H9 (cell line): Measurements from ENCODE around the gene CRISPLD2. TPM values are rescaled to one million over a fixed set of nuclear protein-coding genes. Genes with fewer than 3 reads are reported as not detected.

Experiments
- DNase-seq: peaks from one replicate; pipeline ENCODE4 v3.0.0-alpha.2; 2017
- H2AFZ ChIP-seq: one replicate; pipeline ENCODE4 v1.6.1; 2013; ENCODE audit warnings: mild to moderate bottlenecking, low read length, control low read depth, moderate library complexity
- H2AK5ac ChIP-seq: 2 replicates; pipeline ENCODE4 v1.6.1; 2013; ENCODE audit warnings: low read length, control low read depth, mixed read lengths; ENCODE audit not compliant: insufficient read length
- H2BK120ac ChIP-seq: one replicate; pipeline ENCODE4 v1.6.1; 2013; ENCODE audit warnings: low read depth, mild to moderate bottlenecking, low read length, control low read depth, inconsistent platforms; ENCODE audit not compliant: poor library complexity, severe bottlenecking
- H2BK12ac ChIP-seq: 2 replicates; pipeline ENCODE4 v1.6.1; 2013; ENCODE audit warnings: low read length, control low read depth, mixed read lengths, low read depth; ENCODE audit not compliant: insufficient read length
- H2BK15ac ChIP-seq: 2 replicates; pipeline ENCODE4 v1.6.1; 2013; ENCODE audit warnings: low read depth, low read length, control low read depth
- H2BK20ac ChIP-seq: one replicate; pipeline ENCODE4 v1.6.1; 2013; ENCODE audit warnings: low read depth, mild to moderate bottlenecking, low read length, control low read depth, inconsistent platforms; ENCODE audit not compliant: poor library complexity, severe bottlenecking
- H2BK5ac ChIP-seq: 2 replicates; pipeline ENCODE4 v1.6.1; 2013; ENCODE audit warnings: low read length, control low read depth, mixed read lengths; ENCODE audit not compliant: insufficient read length
- H3K14ac ChIP-seq: 2 replicates; pipeline ENCODE4 v1.6.1; 2013; ENCODE audit warnings: low read length, control low read depth; ENCODE audit not compliant: insufficient read depth
- H3K18ac ChIP-seq: 2 replicates; pipeline ENCODE4 v1.6.1; 2013; ENCODE audit warnings: low read depth, mild to moderate bottlenecking, mixed read lengths, low read length, control low read depth; ENCODE audit not compliant: insufficient read length
- H3K23ac ChIP-seq: 2 replicates; pipeline ENCODE4 v1.6.1; 2013; ENCODE audit warnings: low read length, control low read depth, mixed read lengths, low read depth; ENCODE audit not compliant: insufficient read length
- H3K23me2 ChIP-seq: 2 replicates; pipeline ENCODE4 v1.6.1; 2013; ENCODE audit warnings: low read depth, mild to moderate bottlenecking, mixed read lengths, low read length, control low read depth; ENCODE audit not compliant: insufficient read length, poor library complexity, severe bottlenecking
- H3K27ac ChIP-seq: 2 replicates; pipeline ENCODE4 v1.5.1; 2013; ENCODE audit warnings: low read length, control low read depth, mixed read lengths, low read depth; ENCODE audit not compliant: insufficient read length
- H3K27me3 ChIP-seq: 2 replicates; pipeline ENCODE4 v1.6.1; 2013; ENCODE audit warnings: low read length, control low read depth, inconsistent platforms; ENCODE audit not compliant: insufficient read depth
- H3K4ac ChIP-seq: 2 replicates; pipeline ENCODE4 v1.6.1; 2013; ENCODE audit warnings: low read depth, mild to moderate bottlenecking, control low read depth, inconsistent platforms, low read length, moderate library complexity
- H3K4me1 ChIP-seq: 2 replicates; pipeline ENCODE4 v1.6.1; 2013; ENCODE audit warnings: low read length, control low read depth, inconsistent platforms; ENCODE audit not compliant: insufficient read depth
- H3K4me2 ChIP-seq: 2 replicates; pipeline ENCODE4 v1.6.1; 2013; ENCODE audit warnings: low read length, control low read depth, mixed read lengths; ENCODE audit not compliant: insufficient read length, insufficient read depth
- H3K56ac ChIP-seq: 2 replicates; pipeline ENCODE4 v1.6.1; 2013; ENCODE audit warnings: low read depth, mild to moderate bottlenecking, mixed read lengths, low read length, control low read depth; ENCODE audit not compliant: insufficient read length
- H3K79me1 ChIP-seq: 2 replicates; pipeline ENCODE4 v1.6.1; 2013; ENCODE audit warnings: low read depth, mild to moderate bottlenecking, moderate library complexity, low read length, control low read depth, inconsistent platforms; ENCODE audit not compliant: insufficient read depth, poor library complexity, severe bottlenecking
- H3K79me2 ChIP-seq: 2 replicates; pipeline ENCODE4 v1.6.1; 2013; ENCODE audit warnings: low read length, control low read depth, inconsistent platforms; ENCODE audit not compliant: insufficient read depth
- H3K9ac ChIP-seq: 2 replicates; pipeline ENCODE4 v1.6.1; 2013; ENCODE audit warnings: low read length, control low read depth, mixed read lengths; ENCODE audit not compliant: insufficient read length; ENCODE audit errors: extremely low read depth
- H3K9me3 ChIP-seq: one replicate; pipeline ENCODE4 v1.6.1; 2013; ENCODE audit warnings: low read depth, low read length, inconsistent platforms; ENCODE audit not compliant: control insufficient read depth
- H3T11ph ChIP-seq: one replicate; pipeline ENCODE4 v1.6.1; 2013; ENCODE audit warnings: mild to moderate bottlenecking, low read length, control low read depth, inconsistent platforms
- H4K20me1 ChIP-seq: one replicate; pipeline ENCODE4 v1.6.1; 2013; ENCODE audit not compliant: control insufficient read depth, insufficient read length, insufficient read depth
- H4K5ac ChIP-seq: 2 replicates; pipeline ENCODE4 v1.6.1; 2013; ENCODE audit warnings: low read depth, mild to moderate bottlenecking, mixed read lengths, low read length, control low read depth; ENCODE audit not compliant: insufficient read length
- H4K8ac ChIP-seq: replicated peaks from 2 replicates; pipeline ENCODE4 v1.6.1; 2013; ENCODE audit warnings: low read length, control low read depth, mixed read lengths, low read depth; ENCODE audit not compliant: insufficient read length
- H4K91ac ChIP-seq: 2 replicates; pipeline ENCODE4 v1.6.1; 2013; ENCODE audit warnings: low read depth, mild to moderate bottlenecking, moderate library complexity, mixed read lengths, low read length, control low read depth; ENCODE audit not compliant: insufficient read length
- H3K27ac Mint-ChIP-seq, 3 experiments: 2 replicates in 2 of 3; 3 replicates in 1 of 3; pipeline ENCODE4 v1.8.0; 2020 to 2021; ENCODE audit warnings: mixed read lengths in 3 of 3, mild to moderate bottlenecking in 1 of 3, moderate library complexity in 1 of 3
- H3K27me3 Mint-ChIP-seq: 2 replicates; pipeline ENCODE4 v1.8.0; 2021; ENCODE audit warnings: low read depth, mild to moderate bottlenecking, moderate library complexity, mixed read lengths
- H3K36me3 Mint-ChIP-seq, 3 experiments: 2 replicates in 2 of 3; 3 replicates in 1 of 3; pipeline ENCODE4 v1.8.0; 2020 to 2021; ENCODE audit warnings: low read depth in 3 of 3, mixed read lengths in 3 of 3; ENCODE audit not compliant: insufficient read depth in 1 of 3
- H3K4me1 Mint-ChIP-seq, 2 experiments: 2 replicates each; pipeline ENCODE4 v1.8.0; 2020; ENCODE audit warnings: mixed read lengths in 2 of 2
- H3K4me3 Mint-ChIP-seq, 2 experiments: 2 replicates in 1 of 2; 3 replicates in 1 of 2; pipeline ENCODE4 v1.8.0; 2020 to 2021; ENCODE audit warnings: mild to moderate bottlenecking in 2 of 2, mixed read lengths in 2 of 2, moderate library complexity in 1 of 2
- H3K9me3 Mint-ChIP-seq, 2 experiments: 2 replicates in 1 of 2; 3 replicates in 1 of 2; pipeline ENCODE4 v1.8.0; 2020; ENCODE audit warnings: mild to moderate bottlenecking in 2 of 2, mixed read lengths in 2 of 2, moderate library complexity in 1 of 2
- CTCF ChIP-seq: fragments of 200-600 bp; sonication (generic); conservative IDR thresholded peaks from 3 replicates; pipeline ENCODE4 v1.8.0; 2021; ENCODE audit warnings: antibody characterized with exemption, mild to moderate bottlenecking
- WGBS: extraction: QIAGEN DNeasy Blood & Tissue Kit; methylation state at CpG from one replicate; pipeline ENCODE4 v1.1.7; 2013; ENCODE audit warnings: missing lambda C conversion rate, low lambda C conversion rate, mixed read lengths; ENCODE audit not compliant: insufficient read length; ENCODE audit errors: extremely low coverage; 5-methylcytosine and 5-hydroxymethylcytosine counted together
- total RNA-seq: library from RNA; stranded (reverse); gene quantifications from 2 replicates; pipeline ENCODE4 v1.2.1, GENCODE V29; 2021

CRISPLD2 gene
- total RNA-seq, 1 experiment from 2014 or later = 2.3 TPM

GRCh38 chr16:84927621-84928591 lies 108.1 kb downstream of the CRISPLD2 start:
- no peak for TF ChIP-seq CTCF
- Histone ChIP-seq H3K14ac (no peak overlapping the region), H3K4me2 (no peak overlapping the region), H2AK5ac (no peak overlapping the region), H2BK12ac (no peak overlapping the region), H3K4ac (no peak overlapping the region), H3K27me3 (no peaks in the 10 kb centered on the region), H3T11ph (no peak overlapping the region), H3K4me1 (no peaks in the 10 kb centered on the region; the same call in 1 of the 2 replicates), H3K23ac (no peak overlapping the region), H4K8ac (no peak overlapping the region), H2BK120ac (no peak overlapping the region), H3K23me2 (no peaks in the 10 kb centered on the region), H2AFZ (no peak overlapping the region), H2BK15ac (no peak overlapping the region), H3K9me3 (no peaks in the 10 kb centered on the region), H2BK20ac (no peak overlapping the region), H3K27ac (no peak overlapping the region), H4K20me1 (no peaks in the 10 kb centered on the region), H2BK5ac (no peak overlapping the region), H3K79me1 (no peaks in the 10 kb centered on the region), H3K18ac (no peak overlapping the region), H3K79me2 (no peaks in the 10 kb centered on the region), H3K9ac (no peak overlapping the region), H3K56ac (no peak overlapping the region), H4K5ac (no peak overlapping the region), H4K91ac (no peak overlapping the region)
- Mint-ChIP-seq H3K4me1 (peaks cover 5 to 19% of the 10 kb centered on the region in 2 experiments; a peak in 2 of 4 replicates), H3K36me3 (peaks cover 0 to 5% (median 0%) of the 10 kb centered on the region in 3 experiments; a peak in 2 of 7 replicates), H3K27ac (peak overlapping the region in 1 of 3 experiments; percentile 62; a peak in 1 of 7 replicates), H3K9me3 (peaks cover 4 to 7% of the 10 kb centered on the region in 2 experiments; a peak in 3 of 5 replicates), H3K27me3 (peaks cover 4% of the 10 kb centered on the region), H3K4me3 (no peak overlapping the region)
- no peak for DNase-seq
- WGBS = no CpG with 5 or more reads among the region's 34 CpGs
